NCI-H226 (cell line): ENCODE measurements around the gene PGP.
A peak's percentile ranks its signal among the peaks of the same experiment; 100 is the strongest.

Experiments used
- DNase-seq: peaks from one replicate; pipeline ENCODE4 v3.0.0-alpha.2; 2015

Gene PGP

GRCh38 chr16:2237102-2237482, 22.5 kb upstream of the PGP start:
- no peak for DNase-seq

- peak; percentile 47 for DNase-seq
Observed at GRCh38 chr16:2236337-2237101, 21.9 kb upstream of the PGP start, which contains the start of gene DNASE1L2. TSS of gene DNASE1L2 (plus strand) at chr16:2236444. CDS start at chr16:2236817, 373 bp downstream.

- DNase-seq: no peak
Observed at GRCh38 chr16:2235695-2236336, 21.2 kb upstream of the PGP start.

- DNase-seq: no peak
Observed at GRCh38 chr16:2235234-2235651, 20.6 kb upstream of the PGP start.

- no peak for DNase-seq
Observed at GRCh38 chr16:2234813-2235170, 20.2 kb upstream of the PGP start.

GRCh38 chr16:2233872-2234812, 19.5 kb upstream of the PGP start:
- no peak for DNase-seq

- DNase-seq: no peak
Observed at GRCh38 chr16:2233046-2233775, 18.6 kb upstream of the PGP start.

- DNase-seq: no peak
Observed at GRCh38 chr16:2232094-2232990, 17.7 kb upstream of the PGP start.

GRCh38 chr16:2231016-2231931, 16.6 kb upstream of the PGP start:
- no peak for DNase-seq

- no peak for DNase-seq
Observed at GRCh38 chr16:2230376-2230775, 15.7 kb upstream of the PGP start.

GRCh38 chr16:2229632-2230250, 15.1 kb upstream of the PGP start:
- DNase-seq: no peak

- no peak for DNase-seq
Observed at GRCh38 chr16:2229091-2229490, 14.5 kb upstream of the PGP start.

GRCh38 chr16:2228161-2228824, 13.7 kb upstream of the PGP start:
- DNase-seq: no peak

GRCh38 chr16:2226918-2227317, 12.3 kb upstream of the PGP start:
- DNase-seq: no peak

- no peak for DNase-seq
Observed at GRCh38 chr16:2226245-2226793, 11.7 kb upstream of the PGP start.

- peak; percentile 36 for DNase-seq
Observed at GRCh38 chr16:2223942-2224486, 9.4 kb upstream of the PGP start.

GRCh38 chr16:2223221-2223941, 8.7 kb upstream of the PGP start, which contains the start of gene E4F1:
TSS of gene E4F1 (plus strand) at chr16:2223591. CDS start at chr16:2223614, 23 bp downstream.
- DNase-seq: peak; percentile 99

GRCh38 chr16:2216330-2216729, 1.7 kb upstream of the PGP start:
- no peak for DNase-seq
